ENCODE data around the gene KIF22. TPM values are rescaled to one million over a fixed set of nuclear protein-coding genes. Genes with fewer than 3 reads are reported as not detected.
"Not testable (repeated sequence)": the region's sequence is repeated elsewhere in the genome, so short reads cannot be mapped to it uniquely, and the experiment has no call there.

The KIF22 gene
- total RNA-seq, 1 donor from 2014 or later: 14.3 TPM

DNA sequence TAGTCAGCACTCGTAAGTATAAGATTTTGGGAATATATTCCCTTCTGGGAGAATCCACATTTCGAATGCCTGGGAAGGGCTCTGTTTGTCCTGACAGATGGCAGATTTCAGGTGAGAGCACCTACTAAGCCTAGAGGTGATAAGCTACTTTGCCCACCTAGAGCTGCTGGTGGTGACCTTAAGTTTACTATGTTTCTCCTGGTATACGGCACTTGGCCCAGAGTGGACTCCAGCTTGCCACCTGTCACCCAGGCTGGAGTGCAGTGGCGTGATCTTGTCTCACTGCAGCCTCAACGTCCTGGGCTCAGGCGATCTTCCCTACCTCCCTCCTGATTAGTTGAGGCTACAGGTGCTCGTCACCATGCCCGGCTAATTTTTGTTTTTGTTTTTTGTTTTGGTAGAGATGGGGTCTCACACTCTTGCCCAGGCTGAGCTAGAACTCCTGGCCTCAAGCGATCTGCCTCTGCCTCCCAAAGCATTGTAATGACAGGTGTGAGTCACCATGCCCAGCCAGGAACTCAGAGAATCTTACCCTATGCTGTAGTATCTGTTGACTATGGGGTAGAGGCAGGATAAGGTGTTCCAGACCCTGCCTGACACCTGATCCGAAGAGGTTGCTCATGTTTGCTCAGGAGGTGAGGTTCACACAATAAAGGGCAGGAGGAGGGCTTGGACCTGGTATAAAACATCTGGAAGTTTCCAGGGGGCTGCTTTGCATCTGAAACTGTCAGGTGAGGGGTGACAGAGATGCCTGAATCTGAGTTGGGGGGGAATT is 12.8 kb upstream of the KIF22 start, which contains the start of gene ZG16:
Gene ZG16 (plus strand): TSS at position 681 of the 775 bp plus-strand sequence. CDS start 1,011 bp downstream, outside the sequence.
- Mint-ChIP-seq H3K27me3 (ENCODE audit: low read depth, unreplicated experiment) (peaks cover 44% of the 10 kb centered on the region), H3K27ac (ENCODE audit: unreplicated experiment) (no peak within 1 kb of the TSS), H3K4me3 (ENCODE audit: unreplicated experiment) (no peak within 1 kb of the TSS), H3K9me3 (ENCODE audit: unreplicated experiment) (peaks cover 4% of the 10 kb centered on the region), H3K36me3 (ENCODE audit: low read depth, unreplicated experiment) (no peaks in the 10 kb centered on the region), H3K4me1 (ENCODE audit: low read depth, unreplicated experiment) (no peaks in the 10 kb centered on the region)
- H3K27ac ChIP-seq (ENCODE audit: low read depth, low read length): no peak within 1 kb of the TSS
- no peaks in the 10 kb centered on the region for H3K79me2 ChIP-seq (ENCODE audit: insufficient read depth, low read length)
- no peaks in the 10 kb centered on the region for H3K9me3 ChIP-seq (ENCODE audit: insufficient read depth, low read depth, low read length)
- H3K4me2 ChIP-seq (ENCODE audit: low read length): no peak within 1 kb of the TSS
- no peak for FAIRE-seq
- no peak within 1 kb of the TSS for H3K4me3 ChIP-seq (ENCODE audit: insufficient read depth, low read depth, low read length)
- H3K27me3 ChIP-seq (ENCODE audit: insufficient read depth, low read length): peaks cover 21% of the 10 kb centered on the region
- no peak within 1 kb of the TSS for H3K9ac ChIP-seq (ENCODE audit: low read length)
- no peaks in the 10 kb centered on the region for H3K36me3 ChIP-seq (ENCODE audit: insufficient read depth, low read length)
- no peak within 1 kb of the TSS for H2AFZ ChIP-seq (ENCODE audit: low read depth, low read length)
- no peak for DNase-seq (ENCODE audit: low read depth)
- no peak for TF ChIP-seq EZH2 (IDR thresholded peaks at IDR 0.05; ENCODE audit: insufficient read depth, low read length)
- TF ChIP-seq, protein P1, sequence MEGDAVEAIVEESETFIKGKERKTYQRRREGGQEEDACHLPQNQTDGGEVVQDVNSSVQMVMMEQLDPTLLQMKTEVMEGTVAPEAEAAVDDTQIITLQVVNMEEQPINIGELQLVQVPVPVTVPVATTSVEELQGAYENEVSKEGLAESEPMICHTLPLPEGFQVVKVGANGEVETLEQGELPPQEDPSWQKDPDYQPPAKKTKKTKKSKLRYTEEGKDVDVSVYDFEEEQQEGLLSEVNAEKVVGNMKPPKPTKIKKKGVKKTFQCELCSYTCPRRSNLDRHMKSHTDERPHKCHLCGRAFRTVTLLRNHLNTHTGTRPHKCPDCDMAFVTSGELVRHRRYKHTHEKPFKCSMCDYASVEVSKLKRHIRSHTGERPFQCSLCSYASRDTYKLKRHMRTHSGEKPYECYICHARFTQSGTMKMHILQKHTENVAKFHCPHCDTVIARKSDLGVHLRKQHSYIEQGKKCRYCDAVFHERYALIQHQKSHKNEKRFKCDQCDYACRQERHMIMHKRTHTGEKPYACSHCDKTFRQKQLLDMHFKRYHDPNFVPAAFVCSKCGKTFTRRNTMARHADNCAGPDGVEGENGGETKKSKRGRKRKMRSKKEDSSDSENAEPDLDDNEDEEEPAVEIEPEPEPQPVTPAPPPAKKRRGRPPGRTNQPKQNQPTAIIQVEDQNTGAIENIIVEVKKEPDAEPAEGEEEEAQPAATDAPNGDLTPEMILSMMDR (IDR thresholded peaks at IDR 0.05; ENCODE audit: insufficient read depth, low read depth, low read length): no peak
- H3K4me1 ChIP-seq (ENCODE audit: insufficient read depth, low read length): peaks cover 5% of the 10 kb centered on the region
- H4K20me1 ChIP-seq (ENCODE audit: insufficient read depth, low read length): no peaks in the 10 kb centered on the region

DNA sequence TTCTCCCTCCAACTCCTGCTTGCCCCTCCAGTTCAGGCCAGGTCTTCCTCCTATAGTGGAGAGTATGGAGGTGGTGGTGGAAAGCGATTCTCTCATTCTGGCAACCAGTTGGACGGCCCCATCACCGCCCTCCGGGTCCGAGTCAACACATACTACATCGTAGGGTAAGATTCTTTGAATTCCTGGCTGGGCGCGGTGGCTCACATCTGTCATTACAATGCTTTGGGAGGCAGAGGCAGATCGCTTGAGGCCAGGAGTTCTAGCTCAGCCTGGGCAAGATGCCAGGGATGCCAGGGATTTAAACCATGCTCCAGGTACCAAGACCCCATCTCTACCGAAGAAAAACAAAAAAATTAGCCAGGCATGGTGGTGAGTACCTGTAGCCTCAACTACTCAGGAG is 11.1 kb upstream of the KIF22 start:
- no peak overlapping the region for H3K4me2 ChIP-seq (ENCODE audit: low read length)
- no peak for FAIRE-seq
- no peaks in the 10 kb centered on the region for H3K9me3 ChIP-seq (ENCODE audit: insufficient read depth, low read depth, low read length)
- H3K4me1 Mint-ChIP-seq (ENCODE audit: low read depth, unreplicated experiment): no peaks in the 10 kb centered on the region
- no peak overlapping the region for H3K9ac ChIP-seq (ENCODE audit: low read length)
- H3K4me1 ChIP-seq (ENCODE audit: insufficient read depth, low read length): peaks cover 5% of the 10 kb centered on the region
- H3K4me3 Mint-ChIP-seq (ENCODE audit: unreplicated experiment): no peak overlapping the region
- H2AFZ ChIP-seq (ENCODE audit: low read depth, low read length): no peak overlapping the region
- no peak for DNase-seq (ENCODE audit: low read depth)
- H3K36me3 Mint-ChIP-seq (ENCODE audit: low read depth, unreplicated experiment): no peaks in the 10 kb centered on the region
- H4K20me1 ChIP-seq (ENCODE audit: insufficient read depth, low read length): no peaks in the 10 kb centered on the region
- H3K27me3 Mint-ChIP-seq (ENCODE audit: low read depth, unreplicated experiment): peaks cover 41% of the 10 kb centered on the region
- H3K27me3 ChIP-seq (ENCODE audit: insufficient read depth, low read length): peaks cover 21% of the 10 kb centered on the region
- H3K9me3 Mint-ChIP-seq (ENCODE audit: unreplicated experiment): peaks cover 4% of the 10 kb centered on the region
- TF ChIP-seq EZH2 (IDR thresholded peaks at IDR 0.05; ENCODE audit: insufficient read depth, low read length): no peak
- TF ChIP-seq, protein P1 (IDR thresholded peaks at IDR 0.05; ENCODE audit: insufficient read depth, low read depth, low read length): no peak
- no peaks in the 10 kb centered on the region for H3K36me3 ChIP-seq (ENCODE audit: insufficient read depth, low read length)
- no peak overlapping the region for H3K27ac Mint-ChIP-seq (ENCODE audit: unreplicated experiment)
- no peak overlapping the region for H3K27ac ChIP-seq (ENCODE audit: low read depth, low read length)
- H3K4me3 ChIP-seq (ENCODE audit: insufficient read depth, low read depth, low read length): no peak overlapping the region
- H3K79me2 ChIP-seq (ENCODE audit: insufficient read depth, low read length): no peaks in the 10 kb centered on the region

- not testable (repeated sequence) for H3K27ac ChIP-seq (ENCODE audit: low read depth, low read length); H3K4me1 Mint-ChIP-seq (ENCODE audit: low read depth, unreplicated experiment); H3K27ac Mint-ChIP-seq (ENCODE audit: unreplicated experiment); H3K79me2 ChIP-seq (ENCODE audit: insufficient read depth, low read length); DNase-seq (ENCODE audit: low read depth); H3K9ac ChIP-seq (ENCODE audit: low read length); H3K9me3 ChIP-seq (ENCODE audit: insufficient read depth, low read depth, low read length); H3K4me3 Mint-ChIP-seq (ENCODE audit: unreplicated experiment); H3K36me3 ChIP-seq (ENCODE audit: insufficient read depth, low read length); H3K4me2 ChIP-seq (ENCODE audit: low read length); H4K20me1 ChIP-seq (ENCODE audit: insufficient read depth, low read length); H3K4me3 ChIP-seq (ENCODE audit: insufficient read depth, low read depth, low read length); FAIRE-seq; H2AFZ ChIP-seq (ENCODE audit: low read depth, low read length); H3K36me3 Mint-ChIP-seq (ENCODE audit: low read depth, unreplicated experiment); H3K9me3 Mint-ChIP-seq (ENCODE audit: unreplicated experiment); H3K4me1 ChIP-seq (ENCODE audit: insufficient read depth, low read length)
- H3K27me3 ChIP-seq (ENCODE audit: insufficient read depth, low read length): peaks cover 21% of the 10 kb centered on the region
- peaks cover 32% of the 10 kb centered on the region for H3K27me3 Mint-ChIP-seq (ENCODE audit: low read depth, unreplicated experiment)
These were observed 7.2 kb upstream of the KIF22 start for GRCh38 chr16:29783094-29783953.

Measured in astrocyte (in vitro differentiated cells and primary cell).